Glomerular visceral epithelial cell (primary cell): ENCODE results near the gene HOXA5.

Source experiments
- DNase-seq: peaks from one replicate; pipeline ENCODE4 v3.0.0-alpha.2; 2016; ENCODE audit errors: extremely low spot score

The HOXA5 gene

DNA sequence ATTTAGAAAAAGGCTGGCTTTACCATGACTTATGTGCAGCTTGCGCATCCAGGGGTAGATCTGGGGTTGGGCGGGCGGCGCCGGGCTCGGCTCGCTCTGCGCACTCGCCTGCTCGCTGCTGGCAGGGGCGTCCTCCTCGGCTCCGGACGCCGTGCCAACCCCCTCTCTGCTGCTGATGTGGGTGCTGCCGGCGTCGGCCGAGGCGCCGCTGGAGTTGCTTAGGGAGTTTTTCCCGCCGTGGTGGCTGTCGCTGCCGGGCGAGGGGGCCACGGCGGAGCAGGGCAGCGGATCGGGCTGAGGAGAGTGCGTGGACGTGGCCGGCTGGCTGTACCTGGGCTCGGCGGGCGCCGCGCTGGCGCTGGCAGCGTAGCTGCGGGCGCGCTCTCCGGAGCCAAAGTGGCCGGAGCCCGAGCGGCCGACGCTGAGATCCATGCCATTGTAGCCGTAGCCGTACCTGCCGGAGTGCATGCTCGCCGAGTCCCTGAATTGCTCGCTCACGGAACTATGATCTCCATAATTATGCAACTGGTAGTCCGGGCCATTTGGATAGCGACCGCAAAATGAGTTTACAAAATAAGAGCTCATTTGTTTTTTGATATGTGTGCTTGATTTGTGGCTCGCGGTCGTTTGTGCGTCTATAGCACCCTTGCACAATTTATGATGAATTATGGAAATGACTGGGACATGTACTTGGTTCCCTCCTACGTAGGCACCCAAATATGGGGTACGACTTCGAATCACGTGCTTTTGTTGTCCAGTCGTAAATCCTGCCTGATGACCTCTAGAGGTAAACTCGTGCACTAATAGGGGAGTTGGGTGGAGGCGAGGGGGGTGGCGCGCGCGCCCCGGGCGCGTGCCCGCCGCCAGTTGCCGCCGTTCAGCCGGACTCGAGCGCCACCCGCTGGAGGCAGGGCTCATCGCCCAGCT is at the start of gene HOXA5:
Gene HOXA5, minus strand, starts transcription at position 659 of the 927 bp plus-strand sequence. Its CDS starts 74 bp downstream, at position 585.
- peak; percentile 94 for DNase-seq

DNA sequence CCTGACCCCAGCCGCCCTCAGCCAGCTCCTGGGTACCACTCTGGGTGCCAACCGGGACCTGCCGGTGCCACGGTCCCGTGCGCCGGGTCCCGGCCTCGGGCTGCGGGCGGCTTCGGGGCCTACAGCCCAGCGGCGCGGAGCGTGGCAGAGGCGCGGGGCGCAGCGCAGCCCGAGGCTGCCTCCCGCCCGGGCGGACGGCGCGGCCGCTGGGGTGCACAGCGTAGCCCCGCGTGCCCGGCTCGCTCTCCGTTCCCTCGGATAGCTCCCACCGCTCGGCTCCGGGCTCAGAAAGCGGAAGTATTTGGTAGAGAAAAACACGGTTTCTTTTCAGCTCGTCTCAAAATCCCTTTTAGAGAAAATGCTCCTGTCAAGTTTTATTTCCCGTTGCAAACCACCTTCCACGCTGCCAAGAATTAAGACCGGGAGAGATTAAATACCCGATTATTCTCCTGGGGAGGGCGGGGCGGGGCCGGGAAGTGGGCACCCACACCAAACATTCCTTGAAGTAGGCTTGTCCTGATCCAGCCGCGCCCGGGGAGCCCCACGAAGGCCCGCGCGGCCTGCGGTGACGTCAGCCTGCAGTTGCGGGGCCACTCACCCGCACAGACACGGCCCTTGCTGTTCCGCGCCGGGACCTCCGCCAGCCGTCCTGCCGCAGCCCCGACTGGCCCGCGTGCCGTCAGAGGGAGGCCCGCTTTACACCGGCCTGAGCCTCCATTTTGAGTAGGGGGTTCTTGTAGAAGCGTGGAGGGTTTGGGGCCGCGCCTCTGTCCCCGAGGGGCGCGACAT is 49.3 kb upstream of the HOXA5 start:
- DNase-seq = no peak

DNA sequence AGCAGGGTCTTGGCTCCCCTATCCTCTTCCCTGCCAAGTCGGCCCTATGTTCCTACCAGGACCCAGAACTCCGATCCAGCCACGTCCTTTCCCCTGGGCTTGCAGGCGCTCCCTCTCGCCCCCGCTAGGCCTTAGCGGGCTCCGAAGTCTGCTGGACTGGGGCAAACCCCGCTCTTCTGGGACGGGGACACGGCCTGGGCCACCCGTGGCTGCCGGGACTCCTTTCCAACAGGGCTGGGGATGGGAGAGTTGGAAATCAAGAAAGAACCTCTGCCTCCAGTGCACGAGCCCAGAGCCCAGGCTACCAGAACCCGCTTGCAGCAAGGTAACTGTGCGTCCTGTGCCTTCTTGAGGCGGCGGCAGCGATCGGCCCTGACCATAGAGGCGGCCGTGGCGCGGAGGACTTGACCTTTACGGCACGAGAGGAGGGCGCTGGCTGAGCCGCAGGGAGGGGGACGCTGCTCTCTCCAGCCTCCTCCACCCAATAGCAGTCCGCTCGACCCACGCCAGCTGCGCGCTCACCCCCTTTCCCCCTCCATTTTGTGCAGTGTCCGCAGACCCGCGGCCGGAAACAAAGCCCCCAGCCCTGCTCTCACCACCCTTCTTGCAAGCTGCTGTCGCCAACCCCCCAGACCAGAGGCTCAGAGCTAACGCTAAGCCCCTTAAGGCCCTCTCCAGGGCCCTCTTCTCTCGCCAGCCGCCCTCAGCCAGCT is 48.5 kb upstream of the HOXA5 start:
- no peak for DNase-seq

DNA sequence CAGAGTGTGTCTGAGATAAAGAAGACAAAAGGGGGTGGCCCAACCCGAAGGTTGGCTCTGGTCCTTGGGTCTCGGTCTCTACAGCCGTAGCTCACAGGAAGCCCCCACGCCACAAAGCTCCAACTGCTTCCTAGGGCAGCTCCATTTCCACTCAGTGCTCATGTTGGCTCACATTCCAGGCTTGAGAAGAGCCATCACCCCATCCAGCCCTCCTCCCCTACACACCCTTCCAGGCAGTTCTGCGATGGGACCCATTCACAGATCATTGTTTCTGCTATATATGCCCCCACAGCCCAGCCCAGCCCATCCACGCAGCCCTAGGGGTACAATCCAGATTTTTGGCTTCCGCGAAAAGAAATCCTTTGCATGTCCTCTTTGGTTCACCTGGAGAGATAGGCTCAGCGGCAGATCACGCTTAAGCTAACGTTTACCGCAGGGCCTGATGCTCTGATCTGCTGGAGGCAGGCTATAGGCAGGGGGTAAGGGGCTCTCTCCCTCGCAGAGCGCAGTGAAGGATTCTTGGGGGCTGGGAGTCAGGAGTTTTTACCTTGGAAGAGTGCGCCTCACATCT is 47.8 kb upstream of the HOXA5 start:
- DNase-seq = no peak

DNA sequence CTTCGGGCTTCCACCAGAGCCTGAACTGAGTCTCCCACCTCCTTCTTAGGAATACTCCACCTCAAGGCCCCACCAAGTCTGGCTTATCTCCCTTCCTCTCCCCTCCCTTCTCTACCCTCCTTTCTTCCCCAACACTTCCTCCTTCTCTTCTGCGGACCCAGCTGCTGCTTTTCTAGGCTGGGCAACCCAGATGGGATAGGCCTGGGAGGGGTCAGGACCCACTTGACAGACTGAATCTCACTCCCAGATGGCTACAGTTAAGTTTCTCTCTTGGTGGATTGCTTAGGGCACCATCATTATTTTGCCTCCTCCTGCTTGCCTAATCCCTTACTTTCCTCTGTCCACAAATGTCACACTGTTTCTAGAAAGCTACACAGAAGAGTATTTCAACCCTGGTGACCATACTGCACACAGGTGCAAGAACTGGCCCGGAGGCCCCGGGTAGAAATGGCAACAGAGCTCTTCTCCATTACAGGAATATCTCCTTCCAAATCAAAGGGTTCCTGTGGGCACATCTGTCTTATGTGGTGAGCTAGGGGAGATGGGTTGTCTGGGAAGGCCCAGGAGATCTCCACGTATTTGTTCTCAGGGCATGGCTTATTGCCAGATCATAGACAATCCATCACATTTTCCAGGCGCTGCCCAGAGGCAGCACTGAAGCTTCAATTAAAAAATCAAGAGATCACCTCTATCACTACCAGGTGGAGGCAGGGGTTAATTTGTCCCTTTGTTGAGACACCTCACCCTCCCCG is 46.7 kb upstream of the HOXA5 start:
- no peak for DNase-seq

DNA sequence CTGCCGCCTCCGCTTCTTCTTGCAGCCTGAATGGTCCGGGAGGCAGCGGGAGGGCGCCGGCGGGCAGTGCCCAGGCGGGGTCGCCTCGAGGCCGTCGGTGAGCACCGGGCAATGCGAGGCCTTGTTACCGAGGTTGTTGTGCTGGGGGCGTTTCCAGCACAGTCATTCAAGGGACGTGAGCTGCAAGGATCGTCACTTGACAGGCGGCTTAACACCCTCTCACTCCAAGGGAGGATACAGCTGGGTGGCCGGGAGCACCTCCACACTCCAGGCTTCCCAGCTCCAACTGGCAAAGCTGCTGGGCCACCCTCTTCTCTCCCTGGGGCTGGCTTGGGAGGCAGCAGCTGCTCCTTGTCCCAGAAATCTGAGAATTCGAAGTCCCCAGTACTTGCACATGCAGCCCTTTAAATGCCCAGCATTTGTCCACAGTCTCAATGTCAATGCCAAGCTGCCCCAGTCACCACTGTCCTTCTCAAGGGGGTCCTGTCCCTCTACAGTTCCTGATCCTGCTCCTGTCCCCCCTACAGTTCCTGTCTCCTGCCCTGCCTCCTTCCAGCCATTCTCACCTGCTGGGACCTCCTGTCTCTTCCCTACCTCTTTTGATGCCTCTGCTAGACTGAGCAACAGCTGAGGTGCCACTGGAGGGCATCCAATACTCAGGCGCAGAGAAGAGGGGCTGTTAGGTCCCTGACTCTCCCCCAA is 46.0 kb upstream of the HOXA5 start:
- DNase-seq = no peak

DNA sequence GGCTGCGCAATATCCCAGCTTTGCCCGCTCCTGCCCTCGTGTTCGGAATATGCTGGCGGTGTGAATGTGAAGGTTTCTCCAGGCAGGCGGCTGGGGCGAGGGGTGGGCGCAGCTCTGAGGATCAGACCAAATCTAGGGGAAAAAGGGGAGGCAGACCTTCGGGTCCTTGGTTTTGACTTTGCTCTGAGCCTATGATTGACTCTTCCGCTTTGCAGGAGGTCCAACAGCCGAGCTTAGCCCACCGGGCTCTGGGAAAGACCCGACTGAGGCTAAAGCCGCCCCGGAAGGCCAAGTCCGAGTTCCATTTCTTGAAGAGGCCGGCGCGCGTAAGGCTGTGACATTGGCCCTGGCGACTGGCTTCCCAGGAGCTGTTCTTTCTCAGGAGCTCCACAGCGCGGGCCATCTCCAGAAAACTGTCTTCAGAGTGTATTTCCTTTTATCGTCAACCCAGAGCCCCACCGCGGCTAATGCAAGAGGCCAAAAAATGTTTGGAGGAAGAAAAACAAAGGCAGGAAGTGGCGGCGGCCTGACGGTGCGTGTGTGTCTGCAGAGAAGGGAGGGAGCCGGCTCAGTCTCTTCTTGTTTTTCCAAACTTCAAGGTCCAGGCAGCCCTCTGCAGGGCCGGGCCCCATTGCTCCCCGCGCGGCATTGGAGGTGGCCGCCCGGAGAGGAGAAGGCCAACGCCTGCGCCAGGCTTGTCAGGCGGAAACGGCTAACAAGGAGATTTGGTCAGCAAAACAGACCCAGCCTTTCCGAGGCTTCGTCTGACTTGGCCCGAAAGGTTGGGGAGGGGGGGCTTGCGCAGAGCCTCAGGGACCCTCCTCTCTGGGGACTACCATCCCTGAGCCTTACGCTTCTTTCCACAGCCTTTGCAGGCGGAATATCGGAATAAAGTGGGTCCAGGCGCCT is 45.2 kb upstream of the HOXA5 start:
- no peak for DNase-seq

DNA sequence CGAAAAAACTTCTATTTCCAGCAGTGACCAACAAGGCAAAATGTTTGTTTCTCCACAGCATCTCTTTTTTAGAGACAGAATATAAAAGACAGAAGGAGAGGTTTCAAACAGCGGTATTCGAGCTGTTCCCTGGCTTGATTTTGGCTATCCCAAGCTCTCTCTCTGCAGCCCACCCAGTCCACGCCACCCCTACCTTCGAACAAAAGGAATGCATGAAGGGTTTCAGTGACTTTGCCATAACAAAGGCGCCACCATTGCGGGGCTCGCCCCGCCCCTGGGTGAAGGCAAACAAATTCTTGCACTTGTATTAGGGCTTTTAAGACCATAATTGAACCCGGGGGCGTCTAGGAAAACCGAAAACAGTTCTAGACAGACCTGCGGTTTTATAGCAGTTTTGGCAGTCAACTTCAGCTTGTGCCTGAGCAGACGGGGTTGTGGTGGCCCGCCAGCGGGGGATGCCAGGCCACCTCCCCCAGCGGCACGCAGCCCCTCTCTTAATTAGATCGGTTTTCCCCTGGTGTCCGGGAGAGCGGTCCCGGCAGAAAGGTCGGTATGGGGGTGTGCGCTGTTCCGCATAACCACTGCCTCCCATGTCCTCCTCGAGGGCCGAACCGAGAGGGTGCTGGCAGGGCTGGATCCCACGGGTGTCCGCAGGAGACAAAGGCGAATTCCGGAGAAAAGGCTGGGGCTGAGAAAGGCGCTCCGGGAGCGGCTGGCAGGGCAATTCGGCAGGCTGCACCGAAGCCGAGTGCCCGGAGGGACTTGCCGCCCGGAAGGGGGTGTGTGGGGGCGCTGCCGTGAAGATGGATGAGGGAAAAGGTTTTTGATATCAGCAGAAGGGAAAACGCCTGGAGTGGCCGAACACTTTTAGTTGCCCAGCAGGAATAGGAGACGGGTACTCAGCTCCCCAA is 44.2 kb upstream of the HOXA5 start:
- DNase-seq = no peak

DNA sequence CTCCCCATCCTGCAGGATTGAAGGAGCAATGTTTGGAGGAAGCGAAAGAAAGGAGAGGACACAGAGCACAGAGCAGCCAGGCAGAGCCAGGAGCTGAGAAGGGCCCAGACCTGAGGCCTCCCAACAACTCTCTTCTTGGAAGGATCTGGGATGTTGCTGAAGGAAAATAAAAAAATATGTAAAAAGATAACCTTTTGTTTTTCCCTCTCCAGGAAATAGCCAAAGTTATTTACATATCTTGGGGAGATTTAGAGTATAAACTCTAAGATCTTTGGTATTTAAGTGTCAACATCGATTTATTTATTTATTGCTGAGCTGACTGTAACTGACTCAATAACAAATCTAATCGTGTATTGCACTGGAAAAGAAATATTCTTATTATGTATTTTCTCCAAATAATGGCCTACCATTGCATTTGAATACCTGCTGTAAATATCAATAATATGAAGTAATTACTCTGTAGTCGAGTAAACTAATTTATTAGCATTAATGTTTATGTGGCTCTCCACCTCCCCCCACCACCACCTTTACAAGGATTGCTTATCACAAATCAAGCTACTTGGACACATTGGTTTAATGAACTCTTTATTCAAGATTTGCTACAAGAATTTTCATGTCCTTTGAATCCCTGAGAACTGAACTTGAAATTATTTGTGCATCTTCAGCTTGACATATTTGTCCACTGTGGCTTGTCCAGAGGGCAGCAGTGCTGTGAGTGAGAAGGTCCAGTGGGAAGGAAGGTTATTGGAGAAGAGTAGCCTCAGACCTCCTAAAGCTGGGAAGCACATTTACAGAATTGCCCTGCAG is 43.4 kb upstream of the HOXA5 start:
- no peak for DNase-seq

DNA sequence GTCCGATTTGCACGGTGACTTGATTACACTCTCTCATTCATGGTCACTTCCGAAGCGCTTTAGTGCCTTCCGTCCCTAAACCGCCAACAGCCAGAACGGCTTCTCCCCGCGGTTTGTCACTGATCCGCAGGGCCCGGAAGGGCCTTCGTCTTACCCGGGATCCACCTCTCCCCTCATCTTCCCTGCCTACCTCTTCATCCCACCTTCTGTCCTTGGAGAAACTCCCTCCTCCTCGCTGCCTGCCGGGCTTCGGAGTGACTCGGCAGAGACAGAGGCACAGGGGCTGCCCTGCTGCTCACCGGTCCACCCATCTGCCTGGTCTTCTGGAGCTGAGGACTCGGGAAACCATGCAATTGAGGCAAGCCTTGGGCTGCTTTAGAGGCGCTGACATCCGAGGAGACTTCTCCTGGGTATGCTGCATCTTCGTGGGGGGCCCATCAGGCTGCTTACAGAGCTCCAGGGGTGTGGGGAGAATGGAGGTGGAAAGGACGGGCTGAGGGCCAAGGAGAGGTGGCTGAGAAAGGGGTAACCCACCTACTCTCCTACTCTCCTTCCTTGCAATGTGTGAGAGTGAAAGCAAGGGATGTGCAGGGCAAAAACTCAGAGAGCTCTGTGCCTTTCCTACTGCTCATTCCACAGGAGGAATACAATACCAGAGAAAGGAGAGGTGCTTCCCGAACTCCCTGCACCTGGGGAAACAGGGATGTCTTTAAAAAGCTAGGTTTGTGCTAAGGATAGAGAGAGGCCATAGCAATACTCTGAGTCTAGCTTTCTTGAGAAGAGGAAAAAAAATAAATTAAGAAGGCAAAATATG is 42.6 kb upstream of the HOXA5 start:
- no peak for DNase-seq

DNA sequence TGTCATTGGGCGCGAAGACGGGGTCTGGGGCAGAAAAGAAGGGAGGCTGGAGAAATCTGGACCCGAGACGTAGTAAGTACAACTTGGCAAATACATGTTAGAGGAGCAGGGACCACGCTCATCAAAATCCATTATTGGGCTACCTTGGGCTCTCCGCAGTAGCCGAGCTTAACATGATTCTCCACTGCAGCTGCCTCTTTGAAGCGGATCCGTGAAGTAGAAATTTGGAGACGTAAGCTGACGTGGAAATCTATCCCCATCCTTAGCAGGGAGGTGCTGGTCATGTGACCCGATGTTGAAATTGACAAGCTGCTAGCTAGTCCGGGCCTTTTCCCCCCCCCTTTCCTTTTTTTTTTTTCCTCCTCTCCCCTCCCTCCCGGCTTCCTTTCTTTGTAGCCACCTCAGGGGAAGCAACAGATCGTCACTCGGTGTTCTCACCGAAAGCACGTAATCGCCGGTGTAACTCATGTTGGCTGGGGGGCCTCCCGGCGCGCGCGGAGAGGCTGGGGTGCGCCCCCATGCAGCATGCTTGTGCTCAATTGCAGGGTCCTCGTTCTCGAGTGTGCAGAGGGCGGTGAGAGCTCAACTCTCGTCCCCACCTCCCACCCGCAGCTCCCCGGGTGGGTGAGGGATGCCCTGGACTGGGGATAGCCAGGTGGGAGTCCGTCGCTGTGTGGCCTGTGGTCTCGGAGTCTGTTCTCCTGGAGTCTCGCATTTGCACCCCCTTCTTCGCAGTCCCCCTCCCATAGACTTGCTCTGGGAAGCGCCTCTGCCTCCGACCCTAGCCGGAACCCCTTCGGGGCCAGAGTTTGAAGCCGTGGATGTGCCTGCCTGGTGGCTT is 41.8 kb upstream of the HOXA5 start, which contains the start of gene HOXA11:
Gene HOXA11, minus strand, starts transcription at position 220 of the 841 bp plus-strand sequence. Its CDS starts 88 bp downstream, at position 132.
- DNase-seq = peak; percentile 65

DNA sequence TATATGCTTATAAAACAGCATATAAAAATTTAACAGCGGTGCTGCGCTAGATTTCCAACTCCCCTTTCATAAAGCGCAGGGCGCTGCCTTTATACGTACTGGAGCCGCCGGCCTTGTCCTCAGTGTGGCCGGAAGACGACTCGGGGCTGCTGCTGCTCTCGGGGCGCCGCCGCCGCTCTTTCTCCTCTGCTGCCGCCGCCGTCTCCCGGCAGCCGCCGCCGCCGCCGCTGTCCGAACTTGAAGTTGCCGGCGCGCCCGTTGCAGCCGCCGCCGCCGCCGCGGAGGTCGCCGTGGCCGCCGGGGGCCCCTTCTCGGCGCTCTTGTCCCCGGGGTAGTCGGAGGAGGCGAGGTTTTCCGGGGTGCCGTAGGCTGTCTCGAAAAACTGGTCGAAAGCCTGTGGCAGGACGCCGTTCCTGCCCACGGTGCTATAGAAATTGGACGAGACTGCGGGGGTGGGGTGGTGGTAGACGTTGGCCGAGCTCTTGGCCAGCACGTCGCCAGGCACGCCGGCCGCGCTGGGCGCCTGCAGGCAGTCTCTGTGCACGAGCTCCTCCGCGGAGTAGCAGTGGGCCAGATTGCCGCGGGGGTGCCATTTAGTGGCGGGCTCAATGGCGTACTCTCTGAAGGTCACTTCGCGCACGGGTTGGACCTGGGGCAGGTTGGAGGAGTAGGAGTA is 41.0 kb upstream of the HOXA5 start:
- DNase-seq = peak; percentile 52

DNA sequence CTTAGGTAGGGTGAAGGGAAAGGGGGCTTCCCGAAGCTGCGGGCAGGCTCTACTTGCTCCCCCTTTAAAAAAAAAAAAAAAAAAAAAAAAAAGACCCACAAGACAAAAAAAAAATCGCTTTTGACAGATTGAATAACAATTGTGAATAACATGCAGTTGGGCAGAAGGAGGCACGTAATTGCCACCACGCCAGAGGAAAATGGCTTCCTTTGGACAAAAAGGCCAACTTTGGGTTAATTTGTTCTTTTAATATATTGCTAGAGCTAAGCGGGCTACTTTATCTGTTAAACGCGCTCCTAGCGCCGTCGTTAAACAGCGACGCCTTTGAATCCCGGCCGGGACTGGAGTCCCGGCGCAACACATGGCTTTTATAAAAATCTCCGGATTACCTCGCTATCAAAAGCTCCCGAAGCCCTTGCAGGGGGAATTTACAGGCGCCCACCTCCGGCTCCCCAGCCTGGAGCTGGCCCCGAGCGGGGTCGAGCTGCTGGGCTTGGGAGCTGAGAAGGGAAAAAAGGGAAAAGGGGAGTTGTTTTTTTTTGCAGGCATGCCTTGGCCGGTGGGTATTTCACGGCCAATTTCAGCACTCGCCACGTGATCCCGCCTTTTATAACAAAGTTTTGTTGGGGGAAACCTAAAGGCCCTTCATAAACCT is 40.3 kb upstream of the HOXA5 start:
- no peak for DNase-seq
